A673 (cell line): ENCODE data around the gene NKD1. TPM values are rescaled to one million over a fixed set of nuclear protein-coding genes. Genes with fewer than 3 reads are reported as not detected.
A peak's percentile ranks its signal among the peaks of the same experiment; 100 is the strongest.

Experiments
- BruUV-seq: library from RNA; stranded (reverse); fragments of 400-500 nt; replicated peaks from 2 replicates; lab custom pipeline; 2021; lab: Mats Ljungman, UMichigan
- CTCF ChIA-PET: fragments of 300-600 bp; sonication (Branson Sonifier 250); formaldehyde crosslinking; loops from one replicate; lab custom pipeline; 2022; ENCODE audit warnings: antibody characterized with exemption; lab: Charles Lee
- POLR2A ChIA-PET: fragments of 300-600 bp; sonication (Branson Sonifier 250); formaldehyde crosslinking; loops from one replicate; lab custom pipeline; 2022; ENCODE audit warnings: antibody characterized with exemption; ENCODE audit not compliant: low non-redundant PET; lab: Charles Lee
- DNase-seq: peaks from one replicate; pipeline ENCODE4 v3.0.0-alpha.2; 2015; ENCODE audit warnings: low spot score
- H3K27ac ChIP-seq: fragments of 200-600 bp; sonication (generic); 2 replicates; pipeline ENCODE4 v1.5.1; 2016; ENCODE audit warnings: mixed run types, low read depth, mild to moderate bottlenecking, mixed read lengths, antibody characterized with exemption, low read length; ENCODE audit not compliant: poor library complexity, severe bottlenecking
- H3K27me3 ChIP-seq: fragments of 200-600 bp; sonication (generic); replicated peaks from 2 replicates; pipeline ENCODE4 v1.6.1; 2017; ENCODE audit warnings: mixed run types, low read depth, mild to moderate bottlenecking, mixed read lengths, antibody characterized with exemption, low read length; ENCODE audit not compliant: insufficient read depth, poor library complexity
- H3K36me3 ChIP-seq: fragments of 200-600 bp; sonication (generic); 2 replicates; pipeline ENCODE4 v1.6.1; 2016; ENCODE audit warnings: mixed run types, mild to moderate bottlenecking, mixed read lengths, antibody characterized with exemption, low read length; ENCODE audit not compliant: insufficient read depth, poor library complexity, severe bottlenecking
- H3K4me1 ChIP-seq: fragments of 200-600 bp; sonication (generic); 2 replicates; pipeline ENCODE4 v1.6.1; 2017; ENCODE audit warnings: mixed run types, mild to moderate bottlenecking, mixed read lengths, antibody characterized with exemption, low read length; ENCODE audit not compliant: insufficient read depth, poor library complexity, severe bottlenecking
- H3K4me3 ChIP-seq: fragments of 200-600 bp; sonication (generic); 2 replicates; pipeline ENCODE4 v1.5.1; 2016; ENCODE audit warnings: low read depth, mixed run types, mild to moderate bottlenecking, mixed read lengths, low read length; ENCODE audit not compliant: poor library complexity, severe bottlenecking
- H3K9me3 ChIP-seq: fragments of 200-600 bp; sonication (generic); 2 replicates; pipeline ENCODE4 v1.6.1; 2016; ENCODE audit warnings: mixed run types, low read depth, mild to moderate bottlenecking, mixed read lengths, antibody characterized with exemption, low read length; ENCODE audit not compliant: poor library complexity, severe bottlenecking
- CTCF ChIP-seq: fragments of 300-800, 200-600 bp; sonication (generic); conservative IDR thresholded peaks from 2 replicates; pipeline ENCODE4 v1.5.1; 2017; ENCODE audit warnings: low read depth, mild to moderate bottlenecking, antibody characterized with exemption, low read length, moderate library complexity, mixed read lengths
- EZH2 ChIP-seq: fragments of 200-600 bp; sonication (generic); IDR thresholded peaks from 2 replicates; pipeline ENCODE4 v1.6.1; 2017; ENCODE audit warnings: borderline replicate concordance, low read depth, mild to moderate bottlenecking, mixed read lengths, antibody characterized with exemption, low read length; ENCODE audit not compliant: poor library complexity, severe bottlenecking
- intact Hi-C: fragments of 100-400 bp; cut with micrococcal nuclease; formaldehyde crosslinking; loops from one replicate; pipeline ENCODE4 v1.10.0; 2022; ENCODE audit not compliant: unreplicated experiment
- total RNA-seq: library from RNA; stranded (reverse); gene quantifications from 2 replicates; pipeline ENCODE4 v1.2.3, GENCODE V29; 2021

NKD1 gene
- total RNA-seq, 1 experiment from 2014 or later: 1.1 TPM

- POLR2A ChIA-PET: no interaction called here
- Histone ChIP-seq H3K36me3 (no peaks in the 10 kb centered on the region), H3K9me3 (no peaks in the 10 kb centered on the region), H3K4me1 (no peaks in the 10 kb centered on the region), H3K4me3 (no peak overlapping the region), H3K27me3 (no peaks in the 10 kb centered on the region), H3K27ac (no peak overlapping the region)
- DNase-seq: no peak
- no TSS peak for BruUV-seq
- CTCF ChIA-PET: no interaction called here
- intact Hi-C loops: no loop called here
- TF ChIP-seq EZH2 (no peak), CTCF (0 out of 2 replicates have a peak, but pooled peaks have one; percentile 34)
These were observed 96.5 kb downstream of the NKD1 start for GRCh38 chr16:50644729-50645128.

- Histone ChIP-seq H3K27ac (no peak overlapping the region), H3K4me3 (no peak overlapping the region), H3K36me3 (no peaks in the 10 kb centered on the region), H3K4me1 (no peaks in the 10 kb centered on the region), H3K27me3 (no peaks in the 10 kb centered on the region), H3K9me3 (no peaks in the 10 kb centered on the region)
- BruUV-seq: no TSS peak
- intact Hi-C loops: no loop called here
- CTCF ChIA-PET: no interaction called here
- POLR2A ChIA-PET: no interaction called here
- no peak for TF ChIP-seq CTCF
- no peak for TF ChIP-seq EZH2
- DNase-seq: no peak
These were observed 97.5 kb downstream of the NKD1 start for GRCh38 chr16:50645563-50646220.

GRCh38 chr16:50646345-50646744 is 98.1 kb downstream of the NKD1 start:
- Histone ChIP-seq H3K36me3 (no peaks in the 10 kb centered on the region), H3K27ac (no peak overlapping the region), H3K4me1 (no peaks in the 10 kb centered on the region), H3K4me3 (no peak overlapping the region), H3K27me3 (no peaks in the 10 kb centered on the region), H3K9me3 (no peaks in the 10 kb centered on the region)
- intact Hi-C loops: no loop called here
- BruUV-seq: no TSS peak
- DNase-seq: no peak
- TF ChIP-seq CTCF (no peak), EZH2 (no peak)
- ChIA-PET POLR2A (no interaction called here), CTCF (no interaction called here)
